Thyroid gland (tissue), 4 donors: Measurements from ENCODE around the gene LLCFC1.

Source experiments
- CTCF ChIP-seq, 6 experiments: fragments of 200-600 bp in 3 of 6; fragments of 450-650 bp in 3 of 6; sonication (generic) in 3 of 6; IDR thresholded peaks; one replicate each; pipeline ENCODE4 v1.5.1; 2016 to 2019; ENCODE audit warnings: antibody characterized with exemption in 6 of 6, mild to moderate bottlenecking in 2 of 6, inconsistent platforms in 1 of 6, moderate library complexity in 1 of 6
- POLR2A ChIP-seq, 2 donors: fragments of 450-650 bp; IDR thresholded peaks; one replicate each; pipeline ENCODE4 v1.6.1; 2017; ENCODE audit warnings: antibody characterized with exemption in 2 of 2, mild to moderate bottlenecking in 2 of 2, moderate library complexity in 1 of 2

- no peak for TF ChIP-seq CTCF (IDR thresholded peaks at IDR 0.05)
- TF ChIP-seq POLR2A (IDR thresholded peaks at IDR 0.05): no peak
Observed at GRCh38 chr7:142940966-142941535, 1.8 kb downstream of the LLCFC1 start.
